ENCODE measurements around the gene LRRC23. TPM values are rescaled to one million over a fixed set of nuclear protein-coding genes. Genes with fewer than 3 reads are reported as not detected.
"Not testable (repeated sequence)": the region's sequence is repeated elsewhere in the genome, so short reads cannot be mapped to it uniquely, and the experiment has no call there.

Gene LRRC23
- total RNA-seq, 1 donor from 2014 or later = 14.5 TPM

DNA sequence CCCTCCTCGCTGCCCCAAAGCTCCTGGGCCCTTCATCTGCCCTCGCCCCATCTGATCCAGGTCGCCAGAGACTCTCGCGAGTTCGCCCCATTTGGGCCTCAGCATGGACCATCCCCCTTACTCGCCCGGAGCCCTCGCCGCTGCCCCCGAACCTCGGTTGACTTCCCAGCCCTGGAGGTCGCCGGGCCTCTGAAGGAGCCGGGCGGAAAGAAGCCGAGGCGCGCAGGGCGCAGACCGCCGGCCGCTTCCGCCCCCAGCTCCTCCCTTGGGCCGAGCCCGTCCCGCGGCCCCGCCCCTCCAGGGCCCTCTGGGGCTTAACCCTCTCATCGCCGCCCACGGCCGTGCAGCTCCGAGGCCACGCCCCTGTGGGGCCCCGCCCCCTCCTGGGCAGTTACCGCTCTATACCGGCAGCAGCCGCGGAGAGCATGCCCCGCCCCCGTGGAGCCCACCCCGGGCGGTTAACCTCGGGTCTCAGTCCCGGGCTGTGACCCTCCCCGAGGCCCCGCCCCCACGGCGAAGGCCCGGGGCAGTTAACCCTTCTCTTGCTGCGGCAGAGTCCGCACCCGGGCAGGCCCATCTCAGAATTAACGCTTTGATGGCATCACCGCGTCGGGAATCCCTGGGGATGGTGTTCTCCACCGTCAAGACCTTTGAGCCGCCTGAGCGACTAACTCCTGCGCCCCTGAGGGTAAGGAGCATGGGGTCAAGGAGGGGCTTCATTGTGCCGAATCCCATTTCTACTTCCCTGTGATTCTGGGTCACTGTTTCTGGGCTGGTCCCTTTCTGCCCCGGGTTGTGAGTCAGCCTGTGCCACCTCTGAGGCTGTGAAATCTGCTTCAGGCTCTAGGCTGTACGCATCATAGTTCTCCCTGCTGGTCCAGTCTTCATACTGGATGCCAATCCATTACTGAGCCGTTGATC lies 31.3 kb upstream of the LRRC23 start, which contains the start of gene SPSB2:
SPSB2 (minus strand) TSS at position 210 of the 921 bp plus-strand sequence. CDS start 402 bp downstream, outside the sequence.
- TF ChIP-seq, protein P1, sequence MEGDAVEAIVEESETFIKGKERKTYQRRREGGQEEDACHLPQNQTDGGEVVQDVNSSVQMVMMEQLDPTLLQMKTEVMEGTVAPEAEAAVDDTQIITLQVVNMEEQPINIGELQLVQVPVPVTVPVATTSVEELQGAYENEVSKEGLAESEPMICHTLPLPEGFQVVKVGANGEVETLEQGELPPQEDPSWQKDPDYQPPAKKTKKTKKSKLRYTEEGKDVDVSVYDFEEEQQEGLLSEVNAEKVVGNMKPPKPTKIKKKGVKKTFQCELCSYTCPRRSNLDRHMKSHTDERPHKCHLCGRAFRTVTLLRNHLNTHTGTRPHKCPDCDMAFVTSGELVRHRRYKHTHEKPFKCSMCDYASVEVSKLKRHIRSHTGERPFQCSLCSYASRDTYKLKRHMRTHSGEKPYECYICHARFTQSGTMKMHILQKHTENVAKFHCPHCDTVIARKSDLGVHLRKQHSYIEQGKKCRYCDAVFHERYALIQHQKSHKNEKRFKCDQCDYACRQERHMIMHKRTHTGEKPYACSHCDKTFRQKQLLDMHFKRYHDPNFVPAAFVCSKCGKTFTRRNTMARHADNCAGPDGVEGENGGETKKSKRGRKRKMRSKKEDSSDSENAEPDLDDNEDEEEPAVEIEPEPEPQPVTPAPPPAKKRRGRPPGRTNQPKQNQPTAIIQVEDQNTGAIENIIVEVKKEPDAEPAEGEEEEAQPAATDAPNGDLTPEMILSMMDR (conservative IDR thresholded peaks at IDR 0.05; ENCODE audit: low read depth, low read length) = no peak
- no peak for DNase-seq (ENCODE audit: low read depth)
- peak within 1 kb of the TSS; percentile 92 for H3K4me3 ChIP-seq (ENCODE audit: low read depth, low read length)

DNA sequence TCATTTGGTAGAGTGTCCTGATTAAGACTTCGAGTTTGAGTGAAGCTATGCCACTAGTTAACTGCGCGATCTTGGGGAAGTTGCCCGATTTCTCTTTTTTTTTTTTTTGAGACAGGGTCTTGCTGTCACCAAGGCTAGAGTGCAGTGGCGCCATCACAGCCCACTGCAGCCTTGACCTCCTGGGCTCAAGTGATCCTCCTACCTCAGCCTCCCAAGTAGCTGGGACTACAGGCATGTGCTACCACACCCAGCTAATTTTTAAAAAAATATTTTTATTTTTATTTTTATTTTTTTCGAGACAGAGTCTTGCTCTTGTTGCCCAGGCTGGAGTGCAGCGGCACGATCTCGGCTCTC lies 30.6 kb upstream of the LRRC23 start:
- DNase-seq (ENCODE audit: low read depth) = not testable (repeated sequence)
- peak overlapping the region; percentile 92 for H3K4me3 ChIP-seq (ENCODE audit: low read depth, low read length)

DNA sequence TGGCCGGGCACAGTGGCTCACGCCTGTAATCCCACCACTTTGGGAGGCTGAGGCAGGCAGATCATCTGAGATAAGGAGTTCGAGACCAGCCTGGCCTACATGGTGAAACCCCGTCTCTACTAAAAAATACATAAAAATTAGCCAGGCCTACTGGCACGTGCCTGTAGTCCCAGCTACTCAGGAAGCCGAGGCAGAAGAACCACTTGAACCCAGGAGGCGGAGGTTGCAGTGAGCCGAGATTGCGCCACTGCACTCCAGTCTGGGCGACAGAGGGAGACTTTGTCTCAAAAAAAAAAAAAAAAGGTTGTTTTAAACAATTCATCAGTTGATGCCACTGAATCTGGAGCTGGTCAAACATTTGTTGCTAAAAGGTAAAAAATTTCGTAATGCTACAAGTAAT lies 24.8 kb upstream of the LRRC23 start:
- not testable (repeated sequence) for DNase-seq (ENCODE audit: low read depth); H3K4me3 ChIP-seq (ENCODE audit: low read depth, low read length)

DNA sequence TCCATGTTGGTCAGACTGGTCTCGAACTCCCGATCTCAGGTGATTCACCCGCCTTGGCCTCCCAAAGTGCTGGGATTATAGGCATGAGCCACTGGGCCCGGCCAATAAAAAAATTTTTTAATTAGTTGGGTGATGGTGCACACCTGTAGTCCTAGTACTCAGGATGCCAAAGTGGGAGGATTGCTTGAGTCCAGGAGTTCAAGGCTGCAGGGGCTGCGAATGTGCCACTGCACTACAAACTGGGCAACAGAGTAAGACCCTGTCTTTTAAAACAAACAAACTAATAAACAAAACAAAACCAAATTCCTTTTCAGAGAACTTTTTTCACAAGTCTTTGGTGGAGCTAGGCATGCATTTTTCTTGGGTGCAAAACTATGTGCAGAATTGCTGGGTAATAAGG lies 21.4 kb upstream of the LRRC23 start:
- H3K4me3 ChIP-seq (ENCODE audit: low read depth, low read length) = no peak overlapping the region
- DNase-seq (ENCODE audit: low read depth) = no peak
- TF ChIP-seq, protein P1 (conservative IDR thresholded peaks at IDR 0.05; ENCODE audit: low read depth, low read length) = no peak

DNA sequence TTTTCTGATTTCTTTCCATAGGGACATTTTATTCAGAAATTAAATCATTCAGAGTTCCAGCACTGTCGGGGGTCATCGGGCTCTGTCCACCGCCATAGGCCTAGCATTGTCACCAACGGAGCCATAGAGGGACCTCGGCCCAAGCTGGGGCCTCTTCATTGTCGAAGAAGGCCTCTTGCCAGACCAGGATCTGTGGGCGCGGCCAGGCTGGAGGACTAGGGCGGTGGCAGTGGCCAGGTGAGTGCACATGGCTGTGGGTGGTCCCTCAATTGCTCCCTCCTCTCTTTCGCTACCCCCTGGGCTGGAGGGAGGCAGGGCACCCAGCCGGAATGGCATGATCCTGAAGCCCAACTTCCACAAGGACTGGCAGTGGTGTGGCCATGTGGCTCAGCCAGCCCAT lies 20.9 kb upstream of the LRRC23 start:
- TF ChIP-seq, protein P1 (conservative IDR thresholded peaks at IDR 0.05; ENCODE audit: low read depth, low read length) = no peak
- no peak for DNase-seq (ENCODE audit: low read depth)
- H3K4me3 ChIP-seq (ENCODE audit: low read depth, low read length) = no peak overlapping the region

DNA sequence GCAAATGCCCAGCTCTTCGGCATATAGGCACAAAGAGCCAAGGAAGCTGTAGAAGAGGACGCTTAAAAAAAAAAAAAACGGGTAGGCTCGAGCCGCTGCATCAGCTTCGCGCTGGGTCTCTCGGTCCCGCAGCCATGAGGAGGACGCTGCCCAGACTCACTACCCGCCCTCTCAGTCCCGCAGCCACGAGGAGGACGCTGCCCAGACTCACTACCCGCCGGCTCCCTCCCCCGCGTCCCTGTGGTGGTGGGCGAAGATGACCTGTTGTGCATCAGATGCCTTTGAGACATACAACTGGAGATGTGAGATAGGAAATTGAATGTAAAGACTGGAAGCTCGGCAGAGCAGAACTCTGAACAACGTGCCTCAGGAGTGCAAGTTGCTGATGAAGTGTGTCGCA lies 20.1 kb upstream of the LRRC23 start:
- H3K4me3 ChIP-seq (ENCODE audit: low read depth, low read length) = no peak overlapping the region
- no peak for DNase-seq (ENCODE audit: low read depth)
- TF ChIP-seq, protein P1 (conservative IDR thresholded peaks at IDR 0.05; ENCODE audit: low read depth, low read length) = no peak

DNA sequence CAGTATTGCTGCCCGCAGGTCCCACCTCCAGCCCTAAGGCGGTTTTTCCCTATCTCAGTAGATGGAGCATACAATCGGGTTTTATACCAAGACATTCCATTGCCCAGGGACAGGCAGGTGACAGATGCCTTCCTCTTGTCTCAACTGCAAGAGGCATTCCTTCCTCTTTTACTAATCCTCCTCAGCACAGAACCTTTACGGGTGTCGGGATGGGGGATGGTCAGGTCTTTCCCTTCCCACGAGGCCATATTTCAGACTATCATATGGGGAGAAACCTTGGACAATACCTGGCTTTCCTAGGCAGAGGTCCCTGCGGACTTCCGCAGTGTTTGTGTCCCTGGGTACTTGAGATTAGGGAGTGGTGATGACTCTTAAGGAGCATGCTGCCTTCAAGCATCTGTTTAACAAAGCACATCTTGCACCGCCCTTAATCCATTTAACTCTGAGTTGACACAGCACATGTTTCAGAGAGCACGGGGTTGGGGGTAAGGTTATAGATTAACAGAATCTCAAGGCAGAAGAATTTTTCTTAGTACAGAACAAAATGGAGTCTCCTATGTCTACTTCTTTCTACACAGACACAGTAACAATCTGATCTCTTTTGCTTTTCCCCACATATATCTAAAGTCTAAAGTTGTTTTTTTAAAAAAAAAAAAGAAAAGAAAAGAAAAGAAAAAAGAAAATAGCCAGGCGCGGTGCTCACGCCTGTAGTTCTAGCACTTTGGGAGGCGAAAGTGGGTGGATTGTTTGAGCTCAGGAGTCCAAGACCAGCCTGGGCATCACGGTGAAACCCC lies 18.2 kb upstream of the LRRC23 start:
- DNase-seq (ENCODE audit: low read depth); H3K4me3 ChIP-seq (ENCODE audit: low read depth, low read length): not testable (repeated sequence)

DNA sequence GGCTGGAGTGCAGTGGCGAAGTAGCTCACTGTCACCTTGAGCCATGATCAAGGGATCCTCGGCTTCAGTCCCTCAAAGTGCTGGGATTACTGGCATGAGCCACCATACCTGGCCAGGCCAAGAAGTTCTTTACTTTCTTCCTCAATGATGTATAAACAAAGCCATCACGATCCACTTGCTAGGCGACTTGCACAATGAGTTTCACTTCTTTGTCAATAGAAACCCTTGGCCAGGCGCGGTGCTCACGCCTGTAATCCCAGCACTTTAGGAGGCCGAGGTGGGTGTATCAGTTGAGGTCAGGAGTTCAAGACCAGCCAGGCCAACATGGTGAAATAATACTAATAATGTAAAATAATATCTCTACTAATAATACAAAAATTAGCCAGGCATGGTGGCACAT lies 17.2 kb upstream of the LRRC23 start:
- H3K4me3 ChIP-seq (ENCODE audit: low read depth, low read length) = no peak overlapping the region
- no peak for DNase-seq (ENCODE audit: low read depth)
- TF ChIP-seq, protein P1 (conservative IDR thresholded peaks at IDR 0.05; ENCODE audit: low read depth, low read length) = no peak

All from epithelial cell of proximal tubule (primary cell).